Neutrophil (primary cell): ENCODE results near the gene NOS3.
"Not testable (repeated sequence)": the region's sequence is repeated elsewhere in the genome, so short reads cannot be mapped to it uniquely, and the experiment has no call there.

ENCODE experiments used
- H3K27ac ChIP-seq: fragments of 200-600 bp; sonication (generic); 2 replicates; pipeline ENCODE4 v1.5.1; 2016; ENCODE audit warnings: mild to moderate bottlenecking, moderate library complexity
- H3K27me3 ChIP-seq: fragments of 200-600 bp; sonication (generic); 2 replicates; pipeline ENCODE4 v1.6.0; 2016; ENCODE audit warnings: mild to moderate bottlenecking
- H3K36me3 ChIP-seq: fragments of 200-600 bp; sonication (generic); 2 replicates; pipeline ENCODE4 v1.5.1; 2017
- H3K4me1 ChIP-seq, 2 experiments: fragments of 200-600 bp in 1 of 2; sonication (generic) in 1 of 2; 1 replicate in 1 of 2; 2 replicates in 1 of 2; pipeline versions ENCODE4 v1.5.1 to v1.6.1; 2013 to 2016; ENCODE audit warnings: low read depth in 1 of 2, low read length in 1 of 2, mild to moderate bottlenecking in 1 of 2, moderate library complexity in 1 of 2; ENCODE audit not compliant: control insufficient read depth in 1 of 2, insufficient read depth in 1 of 2
- H3K4me3 ChIP-seq, 2 experiments: fragments of 200-600 bp in 1 of 2; sonication (generic) in 1 of 2; 1 replicate in 1 of 2; 2 replicates in 1 of 2; pipeline ENCODE4 v1.5.1; 2013 to 2016; ENCODE audit warnings: low read depth in 1 of 2, low read length in 1 of 2, mild to moderate bottlenecking in 1 of 2, moderate library complexity in 1 of 2
- H3K9me3 ChIP-seq: fragments of 200-600 bp; sonication (generic); 2 replicates; pipeline ENCODE4 v1.5.1; 2016
- CTCF ChIP-seq: fragments of 200-600 bp; sonication (generic); IDR thresholded peaks from 2 replicates; pipeline ENCODE4 v1.5.1; 2016; ENCODE audit warnings: antibody characterized with exemption

NOS3 gene

DNA sequence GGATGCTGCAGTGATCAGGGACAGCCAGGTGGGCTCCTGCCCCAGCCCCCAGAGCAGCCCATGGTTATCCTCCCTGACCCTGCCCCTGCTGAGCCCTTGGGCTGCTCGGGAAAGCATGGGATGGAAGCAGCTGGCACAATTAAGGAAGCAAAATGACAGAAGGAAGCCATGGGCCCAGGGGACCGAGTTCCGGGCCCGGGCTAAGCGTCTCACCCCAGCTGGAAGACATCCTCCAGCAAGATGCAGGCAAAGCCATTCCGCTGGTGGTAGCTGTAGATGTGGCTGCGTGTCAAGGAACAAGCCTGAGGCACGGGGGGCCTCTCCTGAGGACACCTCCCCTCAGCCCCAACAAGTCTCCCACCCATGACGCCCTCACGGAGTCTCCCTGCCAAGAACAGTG, 32.4 kb downstream of the NOS3 start:
- Histone ChIP-seq H3K4me3 (no peak overlapping the region), H3K4me1 (peaks cover 12 to 16% of the 10 kb centered on the region in 2 experiments), H3K9me3 (no peaks in the 10 kb centered on the region), H3K27me3 (peaks cover 77% of the 10 kb centered on the region), H3K36me3 (no peaks in the 10 kb centered on the region), H3K27ac (no peak overlapping the region)
- TF ChIP-seq CTCF, result no peak

DNA sequence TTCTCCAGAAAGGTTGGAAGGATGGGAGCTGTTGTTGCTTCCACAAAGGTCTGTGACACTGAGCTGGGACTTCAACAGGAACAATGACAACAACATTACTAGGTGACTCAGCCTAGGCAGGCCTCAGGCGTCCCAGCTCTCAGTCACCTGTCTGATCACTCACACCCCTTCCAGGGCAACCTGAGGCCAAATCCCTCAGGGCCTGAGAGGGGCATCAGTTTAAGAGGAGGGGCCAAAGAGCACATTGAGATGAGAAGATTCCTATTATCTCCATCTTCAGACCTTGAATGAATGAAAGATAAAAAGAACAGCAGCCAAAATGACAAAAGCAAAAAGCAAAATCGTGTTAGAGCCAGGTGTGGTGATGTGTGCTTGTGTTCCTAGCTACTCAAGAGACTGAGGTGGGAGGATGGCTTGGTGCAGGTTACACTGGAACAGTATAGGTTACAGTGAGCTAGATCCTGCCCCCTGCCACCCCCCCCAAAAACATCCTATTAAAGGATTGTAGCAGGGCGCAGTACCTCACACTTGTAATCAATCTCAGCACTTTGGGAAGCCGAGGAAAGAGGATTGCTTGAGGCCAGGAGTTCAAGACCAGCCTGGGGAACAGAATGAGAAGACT, 33.7 kb downstream of the NOS3 start, which contains the start of gene ATG9B:
Gene ATG9B, minus strand, starts transcription at position 60 of the 622 bp plus-strand sequence. CDS start 71 bp downstream, outside the sequence.
- no peaks in the 10 kb centered on the region for H3K36me3 ChIP-seq
- peaks cover 64% of the 10 kb centered on the region for H3K27me3 ChIP-seq
- TF ChIP-seq CTCF, result no peak

GRCh38 chr7:151025924-151026671, 35.3 kb downstream of the NOS3 start:
- H3K36me3 ChIP-seq, result no peaks in the 10 kb centered on the region
- H3K9me3 ChIP-seq, result no peaks in the 10 kb centered on the region
- no peak for TF ChIP-seq CTCF
- peaks cover 49% of the 10 kb centered on the region for H3K27me3 ChIP-seq
- peaks cover 17% of the 10 kb centered on the region in 2 experiments for H3K4me1 ChIP-seq
- no peak overlapping the region for H3K4me3 ChIP-seq
- H3K27ac ChIP-seq, result no peak overlapping the region

More for the DNA sequence above, 33.7 kb downstream of the NOS3 start, which contains the start of gene ATG9B:
- Histone ChIP-seq H3K27ac (no peak within 1 kb of the TSS), H3K4me1 (peaks cover 16 to 17% of the 10 kb centered on the region in 2 experiments), H3K4me3 (no peak within 1 kb of the TSS), H3K9me3 (no peaks in the 10 kb centered on the region)

DNA sequence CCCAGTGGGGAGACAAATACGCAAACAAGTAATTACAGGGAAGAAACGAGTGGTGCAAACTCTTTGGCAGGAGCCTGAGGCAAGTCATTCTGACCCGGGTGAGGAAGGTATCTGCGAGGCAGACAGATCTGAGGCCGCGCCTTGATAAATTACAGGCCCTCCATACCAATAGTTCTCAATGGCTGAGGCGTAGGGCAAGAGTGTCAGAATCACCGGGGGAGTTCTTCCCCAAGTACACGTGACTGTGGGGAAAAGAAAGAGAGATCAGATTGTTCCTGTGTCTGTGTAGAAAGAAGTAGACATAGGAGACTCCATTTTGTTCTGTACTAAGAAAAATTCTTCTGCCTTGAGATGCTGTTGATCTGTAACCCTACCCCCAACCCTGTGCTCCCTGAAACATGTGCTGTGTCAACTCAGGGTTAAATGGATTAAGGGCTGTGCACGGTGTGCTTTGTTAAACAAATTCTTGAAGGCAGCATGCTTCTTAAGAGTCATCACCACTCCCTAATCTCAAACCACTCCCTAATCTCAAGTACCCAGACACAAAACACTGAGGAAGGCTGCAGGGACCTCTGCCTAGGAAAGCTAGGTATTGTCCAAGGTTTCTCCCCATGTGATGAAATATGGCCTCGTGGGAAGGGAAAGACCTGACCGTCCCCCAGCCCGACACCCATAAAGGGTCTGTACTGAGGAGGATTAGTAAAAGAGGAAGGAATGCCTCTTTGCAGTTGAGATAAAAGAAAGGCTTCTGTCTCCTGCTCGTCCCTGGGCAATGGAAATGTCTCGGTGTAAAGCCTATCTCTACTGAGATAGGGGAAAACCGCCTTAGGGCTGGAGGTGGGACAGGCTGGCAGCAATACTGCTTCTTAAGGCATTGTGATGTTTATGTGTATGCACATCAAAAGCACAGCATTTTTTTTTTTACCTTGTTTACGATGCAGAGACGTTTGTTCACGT, 36.2 kb downstream of the NOS3 start:
- not testable (repeated sequence) for H3K9me3 ChIP-seq, H3K36me3 ChIP-seq
- peaks cover 39% of the 10 kb centered on the region for H3K27me3 ChIP-seq
- H3K27ac ChIP-seq, result peak overlapping the region; percentile 79
- H3K4me1 ChIP-seq, result peaks cover 17 to 20% of the 10 kb centered on the region in 2 experiments
- peak overlapping the region; percentile 91 to 96 for H3K4me3 ChIP-seq

GRCh38 chr7:151027728-151028130, 36.9 kb downstream of the NOS3 start:
- Histone ChIP-seq H3K4me1 (peaks cover 17 to 20% of the 10 kb centered on the region in 2 experiments), H3K4me3 (peak overlapping the region; percentile 91 to 96), H3K27ac (peak overlapping the region; percentile 79), H3K27me3 (peaks cover 32% of the 10 kb centered on the region)
- not testable (repeated sequence) for H3K36me3 ChIP-seq, H3K9me3 ChIP-seq
